A549 (cell line): ENCODE results near the gene OR6B2. TPM values are rescaled to one million over a fixed set of nuclear protein-coding genes. Genes with fewer than 3 reads are reported as not detected.

Source experiments
- ATAC-seq, 2 experiments: fragments of 200-7000 bp in 1 of 2; fragments of >200 bp in 1 of 2; cut with Nextera tagmentation in 1 of 2; cut with Tn5 transposase in 1 of 2; 3 replicates each; pipeline versions ENCODE4 v1.8.0 to v1.9.1; 2018 to 2020; ENCODE audit warnings: mild to moderate bottlenecking in 1 of 2, moderate library complexity in 1 of 2
- CTCF ChIA-PET: fragments of 300-600 bp; sonication (Branson Sonifier 250); formaldehyde crosslinking; extraction: SDS; loops from one replicate; lab custom pipeline; 2021; ENCODE audit warnings: antibody characterized with exemption, inconsistent platforms; lab: Yijun Ruan, JAX
- POLR2A ChIA-PET: fragments of 350-600 bp; formaldehyde crosslinking; extraction: SDS; loops from one replicate; lab custom pipeline; 2021; ENCODE audit warnings: antibody characterized with exemption, inconsistent platforms; lab: Yijun Ruan, JAX
- DNase-seq, 2 experiments: peaks; one replicate each; pipeline versions ENCODE4 v3.0.0 to v3.0.0-alpha.2; 2011 to 2016; ENCODE audit warnings: low read depth in 1 of 2, low spot score in 1 of 2
- FAIRE-seq: peaks from 2 replicates; lab custom pipeline; 2011; peaks lifted over from hg19 to GRCh38; lab: Jason Lieb, UNC
- H3K27ac ChIP-seq, 2 experiments: fragments of >200 bp; sonication (Bioruptor Twin); formaldehyde crosslinking; 3 replicates each; pipeline ENCODE4 v1.5.1; 2016 to 2017
- H3K4me1 ChIP-seq: fragments of >200 bp; sonication (Bioruptor Twin); formaldehyde crosslinking; 3 replicates; pipeline ENCODE4 v1.6.1; 2016
- H3K4me2 ChIP-seq: fragments of >200 bp; sonication (Bioruptor Twin); formaldehyde crosslinking; 3 replicates; pipeline ENCODE4 v1.6.1; 2016
- H3K4me3 ChIP-seq: fragments of >200 bp; sonication (Bioruptor Twin); formaldehyde crosslinking; 3 replicates; pipeline ENCODE4 v1.5.1; 2016
- H3K9me3 ChIP-seq: fragments of >200 bp; sonication (Bioruptor Twin); formaldehyde crosslinking; 3 replicates; pipeline ENCODE4 v1.6.1; 2016
- CBX8 ChIP-seq: fragments of 200-600 bp; sonication (generic); IDR thresholded peaks from 2 replicates; pipeline ENCODE4 v1.6.1; 2016
- CEBPB ChIP-seq, 2 experiments: fragments of >200 bp in 1 of 2; sonication (Bioruptor Twin) in 1 of 2; formaldehyde crosslinking in 1 of 2; IDR thresholded peaks; 2 replicates each; pipeline ENCODE4 v1.6.1; 2012 to 2016
- CTCF ChIP-seq: fragments of >200 bp; sonication (Bioruptor Twin); formaldehyde crosslinking; IDR thresholded peaks from 3 replicates; pipeline ENCODE4 v1.5.1; 2016
- E2F6 ChIP-seq: IDR thresholded peaks from 2 replicates; pipeline ENCODE4 v1.6.1; 2012; ENCODE audit warnings: low read depth, borderline replicate concordance
- EP300 ChIP-seq, 2 experiments: fragments of >200 bp; sonication (Bioruptor Twin); formaldehyde crosslinking; IDR thresholded peaks; 2 replicates in 1 of 2; 3 replicates in 1 of 2; pipeline ENCODE4 v1.6.1; 2016 to 2017
- ESRRA ChIP-seq: fragments of 150-350 bp; IDR thresholded peaks from 2 replicates; pipeline ENCODE4 v1.6.1; 2014; ENCODE audit warnings: mild to moderate bottlenecking, low read length, borderline replicate concordance
- FOSB ChIP-seq: fragments of 250-450 bp; sonication (Bioruptor Pico); IDR thresholded peaks from 2 replicates; pipeline ENCODE4 v1.5.0; 2020; ENCODE audit warnings: mild to moderate bottlenecking, moderate library complexity
- FOSL2 ChIP-seq, 2 experiments: fragments of 450-650 bp in 1 of 2; fragments of >200 bp in 1 of 2; sonication (Bioruptor Twin) in 1 of 2; formaldehyde crosslinking; IDR thresholded peaks; 2 replicates each; pipeline versions ENCODE4 v1.5.0 to v1.6.1; 2016 to 2020; ENCODE audit warnings: mild to moderate bottlenecking in 1 of 2, moderate library complexity in 1 of 2
- HDAC2 ChIP-seq: fragments of 200-600 bp; sonication (generic); IDR thresholded peaks from 2 replicates; pipeline ENCODE4 v1.6.1; 2016
- HES2 ChIP-seq: fragments of >200 bp; sonication (Bioruptor Twin); formaldehyde crosslinking; IDR thresholded peaks from 2 replicates; pipeline ENCODE4 v1.6.1; 2016
- HMGXB4 ChIP-seq: fragments of 250-450 bp; sonication (Bioruptor Pico); IDR thresholded peaks from 2 replicates; pipeline ENCODE4 v1.5.0; 2021; ENCODE audit warnings: mild to moderate bottlenecking, moderate library complexity, borderline replicate concordance
- HOXA7 ChIP-seq: fragments of 250-450 bp; sonication (Bioruptor Pico); IDR thresholded peaks from 2 replicates; pipeline ENCODE4 v1.5.0; 2020; ENCODE audit warnings: mild to moderate bottlenecking, moderate library complexity
- HOXB13 ChIP-seq: fragments of 250-450 bp; sonication (Bioruptor Pico); IDR thresholded peaks from 2 replicates; pipeline ENCODE4 v1.5.0; 2020; ENCODE audit warnings: low read depth, mild to moderate bottlenecking, moderate library complexity
- HOXB5 ChIP-seq: fragments of 250-450 bp; sonication (Bioruptor Pico); IDR thresholded peaks from 2 replicates; pipeline ENCODE4 v1.5.0; 2020; ENCODE audit warnings: mild to moderate bottlenecking, moderate library complexity
- JUN ChIP-seq, 2 experiments: fragments of >200 bp; sonication (Bioruptor Twin); formaldehyde crosslinking; IDR thresholded peaks; 2 replicates in 1 of 2; 3 replicates in 1 of 2; pipeline ENCODE4 v1.6.1; 2016 to 2017
- KDM1A ChIP-seq: fragments of 200-600 bp; sonication (generic); IDR thresholded peaks from 2 replicates; pipeline ENCODE4 v1.6.1; 2016; ENCODE audit warnings: low read depth, mild to moderate bottlenecking
- KDM5A ChIP-seq: fragments of 200-600 bp; sonication (generic); IDR thresholded peaks from 2 replicates; pipeline ENCODE4 v1.6.1; 2016; ENCODE audit warnings: antibody characterized with exemption, mild to moderate bottlenecking
- MAFK ChIP-seq: fragments of 450-650 bp; IDR thresholded peaks from 2 replicates; pipeline ENCODE4 v1.6.1; 2014; ENCODE audit not compliant: partially characterized antibody
- MAX ChIP-seq: IDR thresholded peaks from 2 replicates; pipeline ENCODE4 v1.6.1; 2012
- NFE2L2 ChIP-seq: fragments of 150-350 bp; conservative IDR thresholded peaks from 2 replicates; pipeline ENCODE4 v1.6.1; 2014; ENCODE audit warnings: low read length
- PHF8 ChIP-seq: fragments of 200-600 bp; sonication (generic); IDR thresholded peaks from 2 replicates; pipeline ENCODE4 v1.6.1; 2016; ENCODE audit warnings: low read depth, mild to moderate bottlenecking, antibody characterized with exemption, moderate library complexity, borderline replicate concordance
- RAD21 ChIP-seq, 2 experiments: fragments of >200 bp in 1 of 2; sonication (Bioruptor Twin) in 1 of 2; formaldehyde crosslinking in 1 of 2; IDR thresholded peaks in 1 of 2; conservative IDR thresholded peaks in 1 of 2; 2 replicates in 1 of 2; 3 replicates in 1 of 2; pipeline ENCODE4 v1.6.1; 2012 to 2018; ENCODE audit warnings: inconsistent platforms in 1 of 2
- RCOR1 ChIP-seq: fragments of 150-350 bp; IDR thresholded peaks from 2 replicates; pipeline ENCODE4 v1.6.1; 2014; ENCODE audit warnings: antibody characterized with exemption, low read length, low read depth
- RFX5 ChIP-seq: fragments of 450-650 bp; IDR thresholded peaks from 2 replicates; pipeline ENCODE4 v1.7.1; 2014; ENCODE audit warnings: antibody characterized with exemption, mild to moderate bottlenecking, moderate library complexity
- ZC3H11A ChIP-seq: fragments of 450-650 bp; IDR thresholded peaks from 2 replicates; pipeline ENCODE4 v1.6.1; 2014; ENCODE audit warnings: antibody characterized with exemption, mild to moderate bottlenecking
- ZFP36 ChIP-seq: fragments of 450-650 bp; IDR thresholded peaks from 2 replicates; pipeline ENCODE4 v1.6.1; 2014; ENCODE audit warnings: borderline replicate concordance; ENCODE audit not compliant: partially characterized antibody
- WGBS: methylation state at CpG from one replicate; pipeline ENCODE4 v1.1.6; 2017; ENCODE audit errors: missing lambda C conversion rate; 5-methylcytosine and 5-hydroxymethylcytosine counted together
- polyA plus RNA-seq, 4 experiments: library from polyadenylated mRNA; depleted of rRNA in 3 of 4; stranded (reverse); fragments of >200 nt; fragmentation: RNase III in 1 of 4; extraction: RNeasy Plus Mini Kit Qiagen cat#74134 plus additional on column Dnase treatment in 1 of 4; gene quantifications; 2 replicates in 3 of 4; 3 replicates in 1 of 4; pipeline ENCODE4 v1.2.3, GENCODE V29; 2011 to 2017
- TF ChIP-seq, protein P1 (sequence below): fragments of 450-650 bp; IDR thresholded peaks from 2 replicates; pipeline ENCODE4 v1.6.1; 2014; ENCODE audit warnings: antibody characterized with exemption

OR6B2 gene
- polyA plus RNA-seq, 2 of the 4 experiments (the other 2 are of a cell fraction), result not detected

DNA sequence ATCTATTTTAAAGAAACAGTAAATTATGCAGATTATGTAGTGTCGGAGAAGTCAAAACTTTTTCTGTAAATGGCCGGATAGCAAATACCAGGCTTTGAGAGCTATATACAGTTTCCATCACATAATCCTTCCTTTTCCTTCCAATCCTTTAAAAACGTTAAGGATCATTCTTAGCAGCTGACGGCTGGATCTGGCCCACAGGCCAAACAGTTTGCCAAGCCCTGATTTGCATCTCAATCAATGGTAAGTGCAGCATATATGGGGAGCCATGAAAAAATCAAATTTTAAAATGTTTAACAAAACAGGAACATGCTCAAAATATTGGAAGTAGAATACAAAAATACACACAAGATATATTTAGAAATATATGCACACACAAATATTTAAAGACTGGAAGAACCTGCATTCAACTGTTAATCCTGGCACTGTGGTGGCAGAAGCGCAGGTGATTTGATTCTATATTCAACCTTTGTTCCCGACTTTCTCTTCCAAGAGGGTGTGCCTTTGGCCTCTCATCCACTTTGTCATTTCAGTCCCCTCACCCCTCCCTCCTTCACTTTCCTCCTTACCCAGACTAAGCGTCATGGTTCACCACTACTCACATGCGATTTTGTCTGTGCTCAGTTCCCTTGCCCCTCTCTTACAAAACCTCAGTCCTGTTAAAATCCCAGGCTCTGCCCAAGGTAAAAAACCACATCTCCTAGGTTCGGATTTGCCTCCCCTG lies 32.4 kb downstream of the OR6B2 start:
- POLR2A ChIA-PET, result no interaction called here

DNA sequence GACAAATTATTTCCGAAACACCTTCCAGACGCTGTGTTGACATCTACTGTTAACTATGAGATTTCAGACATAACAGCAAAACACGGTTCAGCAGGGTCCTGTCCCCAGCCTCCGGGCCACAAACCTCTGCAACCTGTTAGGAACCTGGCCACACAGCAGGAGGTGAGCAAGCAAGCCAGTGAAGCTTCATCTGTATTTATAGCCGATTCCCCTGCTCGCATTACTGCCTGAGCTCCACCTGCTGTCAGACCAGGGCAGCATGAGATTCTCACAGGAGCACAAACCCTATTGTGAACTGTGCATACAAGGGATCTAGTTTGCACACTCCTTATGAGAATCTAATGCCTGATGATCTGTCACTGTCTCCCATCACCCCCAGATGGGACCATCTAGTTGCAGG lies 36.1 kb downstream of the OR6B2 start:
- TF ChIP-seq HOXB13 (CRISPR knock-in tag), result no peak
- ATAC-seq (no peak), FAIRE-seq (no peak), DNase-seq (peak in 1 of 2 experiments; percentile 16)
- Histone ChIP-seq H3K4me3 (no peak overlapping the region), H3K4me1 (no peaks in the 10 kb centered on the region), H3K9me3 (no peaks in the 10 kb centered on the region), H3K27ac (no peak overlapping the region), H3K4me2 (no peak overlapping the region)
- ChIA-PET POLR2A (no interaction called here), CTCF (interaction anchor here (0.9 to 3.5 kb wide), 8 partner anchors 9 to 288 kb away, joined by 3 to 14 read pairs (median 4); no protein-coding TSS in a partner anchor)
- 93% methylated on average over 6 of the region's 6 CpGs for WGBS

More for the DNA sequence above, 32.4 kb downstream of the OR6B2 start:
- no peak for DNase-seq
- no peaks in the 10 kb centered on the region for H3K9me3 ChIP-seq
- H3K4me3 ChIP-seq, result no peak overlapping the region
- no peak for ATAC-seq
- TF ChIP-seq HOXA7 (CRISPR knock-in tag), result no peak
- TF ChIP-seq RAD21 (conservative IDR thresholded peaks at IDR 0.05 in 1 of 2, IDR thresholded peaks at IDR 0.05 in 1 of 2), result no peak
- TF ChIP-seq HOXB5 (CRISPR knock-in tag), result no peak
- TF ChIP-seq RFX5, result no peak
- TF ChIP-seq KDM1A, result no peak
- no peak for TF ChIP-seq HOXB13 (CRISPR knock-in tag)
- TF ChIP-seq CTCF, result no peak
- TF ChIP-seq HMGXB4 (CRISPR knock-in tag), result no peak
- no peak for TF ChIP-seq MAFK
- no peak for TF ChIP-seq ZC3H11A
- TF ChIP-seq, protein P1, sequence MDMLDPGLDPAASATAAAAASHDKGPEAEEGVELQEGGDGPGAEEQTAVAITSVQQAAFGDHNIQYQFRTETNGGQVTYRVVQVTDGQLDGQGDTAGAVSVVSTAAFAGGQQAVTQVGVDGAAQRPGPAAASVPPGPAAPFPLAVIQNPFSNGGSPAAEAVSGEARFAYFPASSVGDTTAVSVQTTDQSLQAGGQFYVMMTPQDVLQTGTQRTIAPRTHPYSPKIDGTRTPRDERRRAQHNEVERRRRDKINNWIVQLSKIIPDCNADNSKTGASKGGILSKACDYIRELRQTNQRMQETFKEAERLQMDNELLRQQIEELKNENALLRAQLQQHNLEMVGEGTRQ, result no peak
- no peak for TF ChIP-seq HDAC2
- TF ChIP-seq FOSB, result no peak
- TF ChIP-seq EP300 (IDR thresholded peaks at IDR 0.05), result no peak
- TF ChIP-seq ESRRA, result no peak
- no peak for TF ChIP-seq CEBPB (IDR thresholded peaks at IDR 0.05)
- no peak for TF ChIP-seq RCOR1
- TF ChIP-seq MAX, result no peak
- WGBS, result 86% methylated on average over 9 of the region's 9 CpGs
- FAIRE-seq, result no peak
- H3K4me2 ChIP-seq, result no peak overlapping the region
- H3K27ac ChIP-seq, result no peak overlapping the region
- no peaks in the 10 kb centered on the region for H3K4me1 ChIP-seq
- CTCF ChIA-PET, result no interaction called here

- Histone ChIP-seq H3K27ac (no peak overlapping the region), H3K4me3 (no peak overlapping the region), H3K4me1 (no peaks in the 10 kb centered on the region), H3K9me3 (no peaks in the 10 kb centered on the region), H3K4me2 (no peak overlapping the region)
- ATAC-seq (no peak), FAIRE-seq (no peak), DNase-seq (no peak)
- CTCF ChIA-PET, result interaction anchor here (1.2 to 3.7 kb wide), 6 partner anchors 8 to 169 kb away, joined by 3 to 34 read pairs (median 12); no protein-coding TSS in a partner anchor
- WGBS, result 91% methylated on average over 2 of the region's 2 CpGs
- no peak for TF ChIP-seq RFX5
- no peak for TF ChIP-seq FOSL2 (IDR thresholded peaks at IDR 0.05)
- no peak for TF ChIP-seq FOSL2 (CRISPR knock-in tag; IDR thresholded peaks at IDR 0.05)
- no peak for TF ChIP-seq JUN (IDR thresholded peaks at IDR 0.05)
- no peak for TF ChIP-seq HES2
- TF ChIP-seq ZFP36, result no peak
- TF ChIP-seq E2F6, result no peak
- TF ChIP-seq CBX8, result no peak
- TF ChIP-seq KDM5A, result no peak
- no peak for TF ChIP-seq HOXB13 (CRISPR knock-in tag)
- TF ChIP-seq NFE2L2, result no peak
- TF ChIP-seq PHF8, result no peak
- POLR2A ChIA-PET, result no interaction called here
Observed at GRCh38 chr2:239993291-239993690, 36.9 kb downstream of the OR6B2 start.
